SK-N-SH treated with all-trans-retinoic acid at 6 μM for 48 hours (cell line): ENCODE data around the gene PAOX.
"Not testable (repeated sequence)": the region's sequence is repeated elsewhere in the genome, so short reads cannot be mapped to it uniquely, and the experiment has no call there.

Experiments used
- ATAC-seq: fragments of 200-7000 bp; cut with Tn5 transposase; 3 replicates; pipeline ENCODE4 v1.9.1; 2020; ENCODE audit warnings: mild to moderate bottlenecking, moderate library complexity
- ARNTL ChIP-seq: fragments of 450-650 bp; formaldehyde crosslinking; IDR thresholded peaks from 2 replicates; pipeline ENCODE4 v1.5.0; 2020; ENCODE audit warnings: low read depth, mild to moderate bottlenecking, moderate library complexity, borderline replicate concordance
- BACH2 ChIP-seq: fragments of 250-450 bp; sonication (Bioruptor Pico); IDR thresholded peaks from 2 replicates; pipeline ENCODE4 v1.9.0; 2021; ENCODE audit warnings: mild to moderate bottlenecking, borderline replicate concordance
- CSDC2 ChIP-seq: fragments of 250-450 bp; sonication (Bioruptor Pico); IDR thresholded peaks from 2 replicates; pipeline ENCODE4 v1.5.0; 2020; ENCODE audit warnings: mild to moderate bottlenecking, moderate library complexity
- CSRNP3 ChIP-seq: fragments of 250-450 bp; sonication (Bioruptor Pico); IDR thresholded peaks from 2 replicates; pipeline ENCODE4 v1.5.1; 2021; ENCODE audit warnings: mild to moderate bottlenecking, moderate library complexity
- ESRRG ChIP-seq: fragments of 250-450 bp; sonication (Bioruptor Pico); IDR thresholded peaks from 2 replicates; pipeline ENCODE4 v1.6.1; 2021; ENCODE audit warnings: mild to moderate bottlenecking
- GLIS3 ChIP-seq: fragments of 250-450 bp; sonication (Bioruptor Pico); IDR thresholded peaks from 2 replicates; pipeline ENCODE4 v1.5.0; 2020; ENCODE audit warnings: mild to moderate bottlenecking, moderate library complexity
- ISL1 ChIP-seq: fragments of 250-450 bp; sonication (Bioruptor Pico); IDR thresholded peaks from 2 replicates; pipeline ENCODE4 v2.1.2; 2022; ENCODE audit warnings: mild to moderate bottlenecking, moderate library complexity
- OSR1 ChIP-seq: fragments of 250-450 bp; sonication (Bioruptor Pico); IDR thresholded peaks from 2 replicates; pipeline ENCODE4 v1.8.0; 2022; ENCODE audit warnings: moderate library complexity, mild to moderate bottlenecking, inconsistent platforms
- PATZ1 ChIP-seq: fragments of 250-450 bp; sonication (Bioruptor Pico); IDR thresholded peaks from 2 replicates; pipeline ENCODE4 v1.8.0; 2020; ENCODE audit warnings: mild to moderate bottlenecking, moderate library complexity, borderline replicate concordance
- POU6F1 ChIP-seq: fragments of 250-450 bp; sonication (Bioruptor Pico); IDR thresholded peaks from 2 replicates; pipeline ENCODE4 v1.8.0; 2021; ENCODE audit warnings: low read depth, mild to moderate bottlenecking, moderate library complexity, borderline replicate concordance
- PPARA ChIP-seq: fragments of 250-450 bp; sonication (Bioruptor Pico); IDR thresholded peaks from 2 replicates; pipeline ENCODE4 v1.5.0; 2020; ENCODE audit warnings: mild to moderate bottlenecking, borderline replicate concordance
- RARB ChIP-seq: fragments of 250-450 bp; sonication (Bioruptor Pico); IDR thresholded peaks from 2 replicates; pipeline ENCODE4 v1.8.0; 2021; ENCODE audit warnings: mild to moderate bottlenecking, moderate library complexity
- SNAI2 ChIP-seq: fragments of 250-450 bp; sonication (Bioruptor Pico); IDR thresholded peaks from 2 replicates; pipeline ENCODE4 v1.5.0; 2020; ENCODE audit warnings: mild to moderate bottlenecking, moderate library complexity
- TCF4 ChIP-seq: fragments of 250-450 bp; sonication (Bioruptor Pico); IDR thresholded peaks from 2 replicates; pipeline ENCODE4 v1.8.0; 2021; ENCODE audit warnings: mild to moderate bottlenecking, moderate library complexity, borderline replicate concordance
- TOX ChIP-seq: fragments of 250-450 bp; sonication (Bioruptor Pico); IDR thresholded peaks from 2 replicates; pipeline ENCODE4 v1.8.0; 2021; ENCODE audit warnings: mild to moderate bottlenecking, moderate library complexity, borderline replicate concordance
- TSHZ2 ChIP-seq: fragments of 250-450 bp; sonication (Bioruptor Pico); IDR thresholded peaks from 2 replicates; pipeline ENCODE4 v1.5.0; 2020; ENCODE audit warnings: mild to moderate bottlenecking, moderate library complexity
- ZC3H10 ChIP-seq: fragments of 250-450 bp; sonication (Bioruptor Pico); IDR thresholded peaks from 2 replicates; pipeline ENCODE4 v1.5.1; 2021; ENCODE audit warnings: mild to moderate bottlenecking, moderate library complexity
- ZFP3 ChIP-seq: fragments of 250-450 bp; sonication (Bioruptor Pico); IDR thresholded peaks from 2 replicates; pipeline ENCODE4 v1.5.0; 2020; ENCODE audit warnings: mild to moderate bottlenecking, moderate library complexity
- ZFP30 ChIP-seq: fragments of 450-650 bp; formaldehyde crosslinking; IDR thresholded peaks from 2 replicates; pipeline ENCODE4 v1.5.0; 2022; ENCODE audit warnings: mild to moderate bottlenecking, moderate library complexity
- ZNF565 ChIP-seq: fragments of 450-650 bp; formaldehyde crosslinking; conservative IDR thresholded peaks from 2 replicates; pipeline ENCODE4 v1.5.0; 2020; ENCODE audit warnings: low read depth, mild to moderate bottlenecking, moderate library complexity
- ZNF70 ChIP-seq: fragments of 450-650 bp; formaldehyde crosslinking; IDR thresholded peaks from 2 replicates; pipeline ENCODE4 v1.5.0; 2020; ENCODE audit warnings: mild to moderate bottlenecking, moderate library complexity
- ZNF8 ChIP-seq: fragments of 450-650 bp; formaldehyde crosslinking; IDR thresholded peaks from 2 replicates; pipeline ENCODE4 v1.5.0; 2020; ENCODE audit warnings: mild to moderate bottlenecking, moderate library complexity

PAOX gene

GRCh38 chr10:133384071-133384470, 5.0 kb downstream of the PAOX start:
- TF ChIP-seq ZNF565 (no peak), ZC3H10 (CRISPR knock-in tag) (no peak), GLIS3 (CRISPR knock-in tag) (no peak), TCF4 (CRISPR knock-in tag) (no peak), ZFP3 (CRISPR knock-in tag) (no peak), POU6F1 (CRISPR knock-in tag) (no peak), ISL1 (no peak), TSHZ2 (CRISPR knock-in tag) (no peak), PPARA (no peak), CSRNP3 (CRISPR knock-in tag) (no peak), TOX (CRISPR knock-in tag) (no peak), RARB (no peak), PATZ1 (no peak), CSDC2 (CRISPR knock-in tag) (no peak)
- no peak for ATAC-seq

GRCh38 chr10:133385214-133385613, 6.2 kb downstream of the PAOX start:
- ATAC-seq: no peak
- TF ChIP-seq POU6F1 (CRISPR knock-in tag) (no peak), RARB (no peak), ARNTL (CRISPR knock-in tag) (no peak), CSDC2 (CRISPR knock-in tag) (no peak), ZFP3 (CRISPR knock-in tag) (no peak), ZFP30 (no peak), ZNF70 (no peak), TCF4 (CRISPR knock-in tag) (no peak), ISL1 (no peak), OSR1 (CRISPR knock-in tag) (no peak), GLIS3 (CRISPR knock-in tag) (no peak), PPARA (no peak)

GRCh38 chr10:133386951-133387350, 7.9 kb downstream of the PAOX start:
- not testable (repeated sequence) for ATAC-seq

GRCh38 chr10:133388236-133388972, 9.3 kb downstream of the PAOX start:
- no peak for ATAC-seq
- no peak for TF ChIP-seq RARB
- TF ChIP-seq ESRRG: no peak
- TF ChIP-seq PPARA: no peak
- TF ChIP-seq SNAI2: no peak
- no peak for TF ChIP-seq TCF4 (CRISPR knock-in tag)
- TF ChIP-seq ZNF8 (CRISPR knock-in tag): no peak
- no peak for TF ChIP-seq BACH2 (CRISPR knock-in tag)
- no peak for TF ChIP-seq POU6F1 (CRISPR knock-in tag)
- TF ChIP-seq CSRNP3 (CRISPR knock-in tag): no peak
- TF ChIP-seq ZNF565: no peak
- TF ChIP-seq TOX (CRISPR knock-in tag): no peak
- no peak for TF ChIP-seq OSR1 (CRISPR knock-in tag)
- TF ChIP-seq ZNF70: no peak
- no peak for TF ChIP-seq ISL1
- TF ChIP-seq ZC3H10 (CRISPR knock-in tag): no peak
- TF ChIP-seq ZFP3 (CRISPR knock-in tag): no peak
